Neural cell (in vitro differentiated cells): ENCODE results near the gene AGPS. TPM values are rescaled to one million over a fixed set of nuclear protein-coding genes. Genes with fewer than 3 reads are reported as not detected.
A peak's percentile ranks its signal among the peaks of the same experiment; 100 is the strongest.

Experiments
- H2AFZ ChIP-seq: fragments of 200-600, 300-800 bp; sonication (generic), shearing (Covaris generic); 2 replicates; pipeline ENCODE4 v1.6.0; 2014; ENCODE audit warnings: low read depth, mild to moderate bottlenecking, antibody characterized with exemption, low read length, moderate library complexity
- H3F3A ChIP-seq: fragments of 200-600 bp; shearing (Covaris generic); 2 replicates; pipeline ENCODE4 v1.6.1; 2016; ENCODE audit warnings: mild to moderate bottlenecking, moderate library complexity, mixed read lengths, antibody characterized with exemption, low read length; ENCODE audit not compliant: insufficient read depth, poor library complexity, severe bottlenecking
- H3K27ac ChIP-seq: fragments of 200-600, 300-800 bp; sonication (generic), shearing (Covaris generic); 2 replicates; pipeline ENCODE4 v1.5.1; 2014; ENCODE audit warnings: mild to moderate bottlenecking, low read length, moderate library complexity
- H3K27me3 ChIP-seq: fragments of 300-800, 200-600 bp; sonication (generic), shearing (Covaris generic); 2 replicates; pipeline ENCODE4 v1.6.0; 2014; ENCODE audit warnings: mild to moderate bottlenecking, low read depth, low read length, moderate library complexity; ENCODE audit not compliant: insufficient read depth
- H3K36me3 ChIP-seq: fragments of 300-800, 200-600 bp; sonication (generic), shearing (Covaris generic); 2 replicates; pipeline ENCODE4 v1.5.1; 2014; ENCODE audit warnings: mild to moderate bottlenecking, antibody characterized with exemption, low read length, moderate library complexity; ENCODE audit not compliant: insufficient read depth
- H3K4me2 ChIP-seq: fragments of 300-800, 200-600 bp; sonication (generic), shearing (Covaris generic); 2 replicates; pipeline ENCODE4 v1.6.0; 2014; ENCODE audit warnings: mild to moderate bottlenecking, low read length
- H3K4me3 ChIP-seq: fragments of 300-800, 200-600 bp; sonication (generic), shearing (Covaris generic); 2 replicates; pipeline ENCODE4 v1.5.1; 2014; ENCODE audit warnings: mild to moderate bottlenecking, low read length, moderate library complexity
- H3K79me2 ChIP-seq: fragments of 200-600 bp; shearing (Covaris generic); replicated peaks from 2 replicates; pipeline ENCODE4 v1.6.0; 2014; ENCODE audit warnings: mild to moderate bottlenecking, low read length, moderate library complexity; ENCODE audit not compliant: insufficient read depth
- H3K9ac ChIP-seq: fragments of 300-800, 200-600 bp; sonication (generic), shearing (Covaris generic); 2 replicates; pipeline ENCODE4 v1.6.1; 2016; ENCODE audit warnings: mild to moderate bottlenecking, low read length, mixed read lengths
- H3K9me2 ChIP-seq: fragments of 200-600 bp; shearing (Covaris generic); 2 replicates; pipeline ENCODE4 v1.6.1; 2016; ENCODE audit warnings: mild to moderate bottlenecking, low read length, mixed read lengths; ENCODE audit not compliant: insufficient read depth
- H3K9me3 ChIP-seq: fragments of 200-600, 300-800 bp; sonication (generic), shearing (Covaris generic); 2 replicates; pipeline ENCODE4 v1.6.1; 2016; ENCODE audit warnings: mild to moderate bottlenecking, mixed run types, low read length, moderate library complexity, mixed read lengths
- H4K20me1 ChIP-seq: fragments of 200-600 bp; shearing (Covaris generic); 2 replicates; pipeline ENCODE4 v1.6.1; 2016; ENCODE audit warnings: mild to moderate bottlenecking, mixed run types; ENCODE audit not compliant: insufficient read depth
- EP300 ChIP-seq: fragments of 450-650 bp; conservative IDR thresholded peaks from 2 replicates; pipeline ENCODE4 v1.6.1; 2014; ENCODE audit warnings: antibody characterized with exemption, mild to moderate bottlenecking, moderate library complexity; ENCODE audit not compliant: poor library complexity, severe bottlenecking
- EZH2 ChIP-seq: fragments of 200-600, 300-800 bp; shearing (Covaris generic), sonication (generic); IDR thresholded peaks from 2 replicates; pipeline ENCODE4 v1.6.1; 2014; ENCODE audit warnings: antibody characterized with exemption, low read length, borderline replicate concordance, mild to moderate bottlenecking; ENCODE audit not compliant: insufficient read depth, poor library complexity, severe bottlenecking
- MXI1 ChIP-seq: fragments of 450-650 bp; conservative IDR thresholded peaks from 2 replicates; pipeline ENCODE4 v1.6.1; 2014; ENCODE audit warnings: antibody characterized with exemption, mild to moderate bottlenecking; ENCODE audit not compliant: poor library complexity, severe bottlenecking
- POLR2AphosphoS5 ChIP-seq: IDR thresholded peaks from 2 replicates; pipeline ENCODE4 v1.6.1; 2012
- RAD21 ChIP-seq: fragments of 450-650 bp; conservative IDR thresholded peaks from 2 replicates; pipeline ENCODE4 v1.6.1; 2014; ENCODE audit warnings: antibody characterized with exemption, mild to moderate bottlenecking, moderate library complexity
- REST ChIP-seq: IDR thresholded peaks from 2 replicates; pipeline ENCODE4 v1.6.1; 2012; ENCODE audit warnings: borderline replicate concordance
- SMC3 ChIP-seq: fragments of 450-650 bp; conservative IDR thresholded peaks from 2 replicates; pipeline ENCODE4 v1.6.1; 2014; ENCODE audit warnings: antibody characterized with exemption, mild to moderate bottlenecking, moderate library complexity; ENCODE audit not compliant: poor library complexity
- TAF1 ChIP-seq: IDR thresholded peaks from 2 replicates; pipeline ENCODE4 v1.6.1; 2012; ENCODE audit warnings: low read depth
- polyA plus RNA-seq: library from polyadenylated mRNA; depleted of rRNA; stranded (reverse); fragments of >200 nt; gene quantifications from 2 replicates; pipeline ENCODE4 v1.2.3, GENCODE V29; 2014
- TF ChIP-seq, protein P1 (sequence below): fragments of 450-650 bp; IDR thresholded peaks from 2 replicates; pipeline ENCODE4 v1.5.1; 2014; ENCODE audit warnings: antibody characterized with exemption, mild to moderate bottlenecking, moderate library complexity; ENCODE audit not compliant: poor library complexity, severe bottlenecking

The AGPS gene
- polyA plus RNA-seq, 1 donor from 2014 or later, result 31.0 TPM

GRCh38 chr2:177535000-177535399, 142.4 kb downstream of the AGPS start:
- Histone ChIP-seq H3K27me3 (no peaks in the 10 kb centered on the region), H3K27ac (no peak overlapping the region), H2AFZ (no peak overlapping the region), H3K9me2 (no peaks in the 10 kb centered on the region), H3K9me3 (no peaks in the 10 kb centered on the region), H3K4me3 (no peak overlapping the region), H3K36me3 (no peaks in the 10 kb centered on the region), H3K9ac (no peak overlapping the region), H3K4me2 (no peak overlapping the region), H3F3A (no peaks in the 10 kb centered on the region), H4K20me1 (no peaks in the 10 kb centered on the region), H3K79me2 (no peaks in the 10 kb centered on the region)
- TF ChIP-seq SMC3 (no peak), POLR2AphosphoS5 (no peak), REST (no peak), TAF1 (no peak), EP300 (no peak), MXI1 (no peak), RAD21 (no peak), EZH2 (no peak)
- TF ChIP-seq, protein P1, sequence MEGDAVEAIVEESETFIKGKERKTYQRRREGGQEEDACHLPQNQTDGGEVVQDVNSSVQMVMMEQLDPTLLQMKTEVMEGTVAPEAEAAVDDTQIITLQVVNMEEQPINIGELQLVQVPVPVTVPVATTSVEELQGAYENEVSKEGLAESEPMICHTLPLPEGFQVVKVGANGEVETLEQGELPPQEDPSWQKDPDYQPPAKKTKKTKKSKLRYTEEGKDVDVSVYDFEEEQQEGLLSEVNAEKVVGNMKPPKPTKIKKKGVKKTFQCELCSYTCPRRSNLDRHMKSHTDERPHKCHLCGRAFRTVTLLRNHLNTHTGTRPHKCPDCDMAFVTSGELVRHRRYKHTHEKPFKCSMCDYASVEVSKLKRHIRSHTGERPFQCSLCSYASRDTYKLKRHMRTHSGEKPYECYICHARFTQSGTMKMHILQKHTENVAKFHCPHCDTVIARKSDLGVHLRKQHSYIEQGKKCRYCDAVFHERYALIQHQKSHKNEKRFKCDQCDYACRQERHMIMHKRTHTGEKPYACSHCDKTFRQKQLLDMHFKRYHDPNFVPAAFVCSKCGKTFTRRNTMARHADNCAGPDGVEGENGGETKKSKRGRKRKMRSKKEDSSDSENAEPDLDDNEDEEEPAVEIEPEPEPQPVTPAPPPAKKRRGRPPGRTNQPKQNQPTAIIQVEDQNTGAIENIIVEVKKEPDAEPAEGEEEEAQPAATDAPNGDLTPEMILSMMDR, result no peak

DNA sequence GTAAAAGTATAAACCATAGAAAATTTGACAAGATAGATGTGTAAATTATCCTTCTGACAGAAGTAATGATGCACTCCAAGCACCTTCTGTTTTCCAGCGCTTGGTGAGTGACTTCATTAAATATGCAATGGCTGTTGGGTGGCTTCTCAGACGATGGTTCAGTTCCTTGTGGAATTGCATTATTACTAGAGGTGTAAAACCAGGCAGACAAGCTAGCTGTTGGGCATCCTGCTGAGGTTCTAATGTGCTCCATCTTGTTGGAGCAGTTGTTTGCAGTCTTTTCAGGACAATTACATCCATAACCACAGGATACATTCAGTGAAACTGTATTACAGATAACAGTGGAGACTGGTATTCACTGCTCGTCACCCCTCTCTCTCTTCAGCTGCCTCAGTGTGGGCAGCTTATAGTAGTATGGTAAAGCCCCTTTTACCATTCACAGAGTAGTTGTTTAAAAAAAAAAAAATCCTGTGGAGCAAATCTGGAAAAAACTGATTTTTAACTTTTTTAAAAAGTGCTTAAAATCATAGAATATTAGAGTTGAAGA, 143.5 kb downstream of the AGPS start:
- peak overlapping the region; percentile 38 for H3K4me3 ChIP-seq
- no peaks in the 10 kb centered on the region for H3K79me2 ChIP-seq
- no peaks in the 10 kb centered on the region for H3K27me3 ChIP-seq
- H3K4me2 ChIP-seq, result peak overlapping the region; percentile 30
- H4K20me1 ChIP-seq, result no peaks in the 10 kb centered on the region
- H3K9me3 ChIP-seq, result no peaks in the 10 kb centered on the region
- peak overlapping the region; percentile 29 for H3K27ac ChIP-seq
- TF ChIP-seq RAD21 (no peak), EP300 (peak; percentile 23), TAF1 (no peak), EZH2 (no peak), SMC3 (no peak), MXI1 (no peak), REST (no peak), POLR2AphosphoS5 (peak; percentile 85)
- TF ChIP-seq, protein P1, result no peak
- no peaks in the 10 kb centered on the region for H3K9me2 ChIP-seq
- H3K9ac ChIP-seq, result no peak overlapping the region
- H3F3A ChIP-seq, result no peaks in the 10 kb centered on the region
- no peak overlapping the region for H2AFZ ChIP-seq
- no peaks in the 10 kb centered on the region for H3K36me3 ChIP-seq
